ENCODE results near the gene ZIK1.

ZIK1 gene

GRCh38 chr19:57583521-57584416 is at the start of gene ZIK1:
TSS of gene ZIK1 (plus strand) at chr19:57584145. CDS start at chr19:57584357, 212 bp downstream.
- peak; percentile 71 for DNase-seq (ENCODE audit: low read depth)

GRCh38 chr19:57537953-57538547 is 45.9 kb upstream of the ZIK1 start:
- no peak for DNase-seq (ENCODE audit: low read depth)

- no peak for DNase-seq (ENCODE audit: low read depth)
Observed at GRCh38 chr19:57546513-57546912, 37.4 kb upstream of the ZIK1 start.

- no peak for DNase-seq (ENCODE audit: low read depth)
Observed at GRCh38 chr19:57552432-57552831, 31.5 kb upstream of the ZIK1 start.

GRCh38 chr19:57557659-57558058 is 26.3 kb upstream of the ZIK1 start:
- DNase-seq (ENCODE audit: low read depth): no peak

GRCh38 chr19:57558525-57558924 is 25.4 kb upstream of the ZIK1 start:
- no peak for DNase-seq (ENCODE audit: low read depth)

GRCh38 chr19:57559008-57559403 is 24.9 kb upstream of the ZIK1 start:
- no peak for DNase-seq (ENCODE audit: low read depth)

GRCh38 chr19:57559404-57560025 is 24.4 kb upstream of the ZIK1 start, which contains the start of gene ZNF550:
TSS of gene ZNF550 (minus strand) at chr19:57559863. CDS start at chr19:57559682, 181 bp downstream.
- peak; percentile 83 for DNase-seq (ENCODE audit: low read depth)

- DNase-seq (ENCODE audit: low read depth): no peak
Observed at GRCh38 chr19:57560049-57560491, 23.9 kb upstream of the ZIK1 start.

GRCh38 chr19:57563547-57563946 is 20.4 kb upstream of the ZIK1 start:
- DNase-seq (ENCODE audit: low read depth): no peak

GRCh38 chr19:57566396-57567265 is 17.3 kb upstream of the ZIK1 start:
- no peak for DNase-seq (ENCODE audit: low read depth)

- no peak for DNase-seq (ENCODE audit: low read depth)
Observed at GRCh38 chr19:57570707-57571106, 13.2 kb upstream of the ZIK1 start.

GRCh38 chr19:57572415-57572947 is 11.5 kb upstream of the ZIK1 start:
- no peak for DNase-seq (ENCODE audit: low read depth)

- DNase-seq (ENCODE audit: low read depth): no peak
Observed at GRCh38 chr19:57576661-57577060, 7.3 kb upstream of the ZIK1 start.

GRCh38 chr19:57578487-57579205 is 5.3 kb upstream of the ZIK1 start, which contains the start of gene ZNF416:
TSS of gene ZNF416 (minus strand) at chr19:57578911. CDS start at chr19:57578704, 207 bp downstream.
- DNase-seq (ENCODE audit: low read depth): peak; percentile 89

GRCh38 chr19:57583104-57583520 is 833 bp upstream of the ZIK1 start:
- no peak for DNase-seq (ENCODE audit: low read depth)

- no peak for DNase-seq (ENCODE audit: low read depth)
Observed at GRCh38 chr19:57587529-57587928, 3.6 kb downstream of the ZIK1 start.

- DNase-seq (ENCODE audit: low read depth): no peak
Observed at GRCh38 chr19:57599377-57599760, 15.4 kb downstream of the ZIK1 start.

GRCh38 chr19:57599761-57600383 is 15.9 kb downstream of the ZIK1 start, which contains the start of gene ZNF530:
TSS of gene ZNF530 (plus strand) at chr19:57599885. CDS start at chr19:57604346, 4,461 bp downstream.
- DNase-seq (ENCODE audit: low read depth): peak; percentile 76

GRCh38 chr19:57606931-57607330 is 23.0 kb downstream of the ZIK1 start:
- no peak for DNase-seq (ENCODE audit: low read depth)

All from activated T-helper 1 cell treated with Interleukin-2 at 50 U/mL for 16 hours (primary cell).